ENCODE data around the gene TAS2R40.

GRCh38 chr7:143239813-143240212 is 18.0 kb downstream of the TAS2R40 start:
- TF ChIP-seq POLR2A (IDR thresholded peaks at IDR 0.05) (no peak), CTCF (IDR thresholded peaks at IDR 0.05) (no peak), POLR2AphosphoS5 (IDR thresholded peaks at IDR 0.05) (no peak)

Measured in stomach (tissue), 4 donors.